Right forelimb (tissue), 1 donor: ENCODE data around the gene LBR.

Source experiments
- DNase-seq: peaks from one replicate; pipeline ENCODE4 v3.0.0-alpha.2; 2018

The LBR gene

GRCh38 chr1:225427235-225428067, at the start of gene LBR:
Gene LBR (minus strand): TSS chr1:225428038. CDS start chr1:225424075, 3,963 bp downstream.
- DNase-seq, result peak; percentile 80

- DNase-seq, result peak; percentile 36
Measured at GRCh38 chr1:225477296-225477911, 49.6 kb upstream of the LBR start.

GRCh38 chr1:225476538-225476988, 48.7 kb upstream of the LBR start:
- no peak for DNase-seq

- DNase-seq, result no peak
Measured at GRCh38 chr1:225476100-225476511, 48.3 kb upstream of the LBR start.

- DNase-seq, result peak; percentile 93
Measured at GRCh38 chr1:225474986-225475820, 47.4 kb upstream of the LBR start.

GRCh38 chr1:225474439-225474985, 46.7 kb upstream of the LBR start:
- no peak for DNase-seq

GRCh38 chr1:225473676-225474438, 46.0 kb upstream of the LBR start:
- DNase-seq, result peak; percentile 29

- peak; percentile 15 for DNase-seq
Measured at GRCh38 chr1:225473266-225473665, 45.4 kb upstream of the LBR start.

GRCh38 chr1:225471453-225472301, 43.8 kb upstream of the LBR start:
- DNase-seq, result peak; percentile 41

GRCh38 chr1:225471109-225471452, 43.2 kb upstream of the LBR start:
- DNase-seq, result no peak

- DNase-seq, result peak; percentile 39
Measured at GRCh38 chr1:225470211-225471108, 42.6 kb upstream of the LBR start.

GRCh38 chr1:225469051-225469450, 41.2 kb upstream of the LBR start:
- peak; percentile 18 for DNase-seq

GRCh38 chr1:225468270-225469020, 40.6 kb upstream of the LBR start:
- peak; percentile 27 for DNase-seq

GRCh38 chr1:225467193-225468020, 39.6 kb upstream of the LBR start:
- no peak for DNase-seq

GRCh38 chr1:225466848-225467192, 39.0 kb upstream of the LBR start:
- no peak for DNase-seq

GRCh38 chr1:225465793-225466517, 38.1 kb upstream of the LBR start:
- no peak for DNase-seq

GRCh38 chr1:225464851-225465792, 37.3 kb upstream of the LBR start:
- no peak for DNase-seq
